HEK293 (cell line): ENCODE results near the gene SEMA3A.

Source experiments
- CTCF ChIP-seq: fragments of 450-650 bp; formaldehyde crosslinking; IDR thresholded peaks from 2 replicates; pipeline ENCODE4 v1.5.1; 2016; ENCODE audit warnings: missing biosample characterization, missing genetic modification characterization
- ELK4 ChIP-seq: IDR thresholded peaks from 2 replicates; pipeline ENCODE4 v1.6.1; 2011; ENCODE audit warnings: mild to moderate bottlenecking, low read depth, low read length, borderline replicate concordance
- MYNN ChIP-seq: fragments of 450-650 bp; formaldehyde crosslinking; IDR thresholded peaks from 2 replicates; pipeline ENCODE4 v1.5.1; 2016; ENCODE audit warnings: missing biosample characterization, missing genetic modification characterization, borderline replicate concordance
- REST ChIP-seq: fragments of 450-650 bp; formaldehyde crosslinking; IDR thresholded peaks from 2 replicates; pipeline ENCODE4 v1.5.1; 2016; ENCODE audit warnings: missing biosample characterization, missing genetic modification characterization
- ZNF169 ChIP-seq: fragments of 450-650 bp; formaldehyde crosslinking; IDR thresholded peaks from 2 replicates; pipeline ENCODE4 v1.5.1; 2016; ENCODE audit warnings: missing biosample characterization, missing genetic modification characterization
- ZNF274 ChIP-seq, 2 experiments: fragments of 200-500 bp in 1 of 2; fragments of 450-650 bp in 1 of 2; sonication (Bioruptor generic) in 1 of 2; formaldehyde crosslinking in 1 of 2; IDR thresholded peaks; 2 replicates each; pipeline versions ENCODE4 v1.5.1 to v1.6.1; 2014 to 2016; ENCODE audit warnings: borderline replicate concordance in 1 of 2, inconsistent platforms in 1 of 2, low read length in 1 of 2, missing biosample characterization in 1 of 2, missing genetic modification characterization in 1 of 2
- ZNF350 ChIP-seq: fragments of 450-650 bp; formaldehyde crosslinking; IDR thresholded peaks from 2 replicates; pipeline ENCODE4 v1.5.0; 2017; ENCODE audit warnings: missing biosample characterization, mild to moderate bottlenecking, missing genetic modification characterization
- ZNF558 ChIP-seq: fragments of 450-650 bp; formaldehyde crosslinking; IDR thresholded peaks from 2 replicates; pipeline ENCODE4 v1.5.1; 2016; ENCODE audit warnings: missing biosample characterization, missing genetic modification characterization
- TF ChIP-seq, protein P1 (sequence below): fragments of 450-650 bp; IDR thresholded peaks from 2 replicates; pipeline ENCODE4 v1.5.1; 2018; ENCODE audit warnings: missing biosample characterization, missing genetic modification characterization

DNA sequence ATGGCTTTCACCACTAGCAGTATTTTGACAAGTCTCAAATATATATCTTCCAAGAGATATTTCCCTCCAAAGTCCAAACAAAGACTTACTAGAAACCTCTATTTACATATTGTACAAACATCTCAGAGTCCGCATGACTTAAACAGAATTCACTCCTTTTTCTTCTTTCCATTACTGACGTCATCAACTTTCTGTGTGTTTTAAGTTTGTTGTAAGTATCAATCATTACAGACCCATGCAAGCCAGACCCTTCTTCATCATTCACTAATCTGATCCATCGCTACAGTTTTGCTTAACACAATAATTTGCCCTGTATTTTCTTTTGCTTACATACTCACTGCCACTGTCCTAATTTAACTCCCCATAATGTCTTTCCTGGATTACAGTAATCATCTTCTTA lies 51.9 kb downstream of the SEMA3A start:
- TF ChIP-seq, protein P1, sequence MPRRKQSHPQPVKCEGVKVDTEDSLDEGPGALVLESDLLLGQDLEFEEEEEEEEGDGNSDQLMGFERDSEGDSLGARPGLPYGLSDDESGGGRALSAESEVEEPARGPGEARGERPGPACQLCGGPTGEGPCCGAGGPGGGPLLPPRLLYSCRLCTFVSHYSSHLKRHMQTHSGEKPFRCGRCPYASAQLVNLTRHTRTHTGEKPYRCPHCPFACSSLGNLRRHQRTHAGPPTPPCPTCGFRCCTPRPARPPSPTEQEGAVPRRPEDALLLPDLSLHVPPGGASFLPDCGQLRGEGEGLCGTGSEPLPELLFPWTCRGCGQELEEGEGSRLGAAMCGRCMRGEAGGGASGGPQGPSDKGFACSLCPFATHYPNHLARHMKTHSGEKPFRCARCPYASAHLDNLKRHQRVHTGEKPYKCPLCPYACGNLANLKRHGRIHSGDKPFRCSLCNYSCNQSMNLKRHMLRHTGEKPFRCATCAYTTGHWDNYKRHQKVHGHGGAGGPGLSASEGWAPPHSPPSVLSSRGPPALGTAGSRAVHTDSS (tag by site-specific recombination): no peak
- no peak for TF ChIP-seq ZNF274 (IDR thresholded peaks at IDR 0.05; ENCODE audit: low read length)
- TF ChIP-seq ZNF274 (tag by site-specific recombination; IDR thresholded peaks at IDR 0.05; ENCODE audit: borderline replicate concordance): no peak
- no peak for TF ChIP-seq REST (tag by site-specific recombination)
- TF ChIP-seq ZNF169 (tag by site-specific recombination): no peak
- TF ChIP-seq ZNF558: no peak
- TF ChIP-seq CTCF (tag by site-specific recombination): no peak
- no peak for TF ChIP-seq MYNN (tag by site-specific recombination)
- TF ChIP-seq ZNF350 (tag by site-specific recombination): no peak
- no peak for TF ChIP-seq ELK4
